Activated naive CD8-positive, alpha-beta T cell treated with anti-CD3 and anti-CD28 coated beads, Interleukin-2, amount 50 U/mL, for 16 hours (primary cell): Measurements from ENCODE around the gene DHX15.
A peak's percentile ranks its signal among the peaks of the same experiment; 100 is the strongest.

Experiments
- DNase-seq: peaks from one replicate; pipeline ENCODE4 v3.0.0-alpha.2; 2020; ENCODE audit warnings: low read depth, low spot score

The DHX15 gene

DNA sequence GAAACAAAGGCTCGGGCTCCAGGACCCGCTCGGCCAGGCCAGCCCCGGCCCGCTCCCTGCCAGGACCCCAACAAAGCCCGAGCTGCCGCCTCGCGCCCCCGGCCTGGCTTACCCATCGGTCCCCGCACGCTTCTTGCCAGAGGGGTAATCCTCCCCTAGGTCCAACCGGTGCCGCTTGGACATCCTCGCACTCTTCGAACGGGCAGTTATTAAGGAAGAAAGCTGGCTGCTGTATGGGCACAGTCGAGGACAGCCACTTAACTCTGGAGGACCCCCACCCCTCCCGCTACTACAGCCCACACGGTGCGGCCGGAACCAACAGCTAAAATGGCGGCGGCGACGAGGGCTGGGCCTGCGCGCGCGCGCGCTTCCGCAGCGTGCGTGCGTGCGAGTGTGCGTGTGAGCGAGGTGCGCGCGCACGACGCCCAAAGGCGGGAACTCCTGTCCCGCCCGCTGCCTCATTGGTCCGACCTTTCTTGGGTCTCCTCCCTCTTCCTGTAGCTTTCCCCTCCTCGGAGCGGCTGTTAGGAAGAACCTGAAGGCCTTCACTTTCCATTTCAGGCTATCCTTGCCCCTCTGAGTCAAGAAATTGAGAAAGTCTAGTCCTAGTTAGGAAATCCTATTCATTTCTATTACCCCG lies at the start of gene DHX15:
Gene DHX15, minus strand, starts transcription at position 344 of the 640 bp plus-strand sequence. Its CDS starts 161 bp downstream, at position 183.
- peak; percentile 79 for DNase-seq

DNA sequence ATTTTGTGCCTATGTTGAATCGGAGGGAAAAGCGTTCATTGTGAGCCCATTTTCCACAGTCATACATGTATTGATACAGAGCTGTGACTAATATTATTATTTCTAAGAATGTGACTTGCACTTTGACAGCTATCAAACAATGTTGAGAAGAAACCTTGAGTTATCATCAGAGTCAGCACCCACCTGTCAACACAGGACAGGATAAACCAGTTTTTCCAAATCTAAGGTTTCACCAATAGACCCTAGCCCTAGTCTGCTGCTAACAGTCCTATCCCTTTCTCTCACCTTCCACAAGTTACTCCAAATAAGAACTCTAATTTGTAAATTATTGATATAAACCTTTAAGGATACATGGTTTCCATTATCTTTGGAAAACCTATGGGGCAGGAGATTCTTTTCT lies 47.7 kb upstream of the DHX15 start:
- DNase-seq, result no peak

DNA sequence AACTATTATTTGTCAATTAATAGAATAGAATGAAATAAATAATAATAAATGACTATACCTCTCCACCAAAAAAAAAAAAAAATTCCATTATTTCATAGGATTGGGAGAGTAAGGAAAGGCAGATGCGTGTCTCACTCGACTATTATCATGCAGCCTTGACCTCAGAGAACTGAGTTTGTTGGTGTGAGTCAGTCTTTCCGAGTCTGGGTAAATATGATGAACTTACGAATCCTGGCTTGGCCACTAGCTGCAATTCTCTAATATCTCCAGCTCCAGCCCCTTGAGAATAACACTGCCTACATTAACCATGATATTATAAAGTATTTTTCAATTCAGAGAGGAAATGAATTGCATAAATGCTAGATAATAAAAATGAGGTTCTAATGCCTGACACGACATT lies 46.6 kb upstream of the DHX15 start:
- DNase-seq, result no peak

DNA sequence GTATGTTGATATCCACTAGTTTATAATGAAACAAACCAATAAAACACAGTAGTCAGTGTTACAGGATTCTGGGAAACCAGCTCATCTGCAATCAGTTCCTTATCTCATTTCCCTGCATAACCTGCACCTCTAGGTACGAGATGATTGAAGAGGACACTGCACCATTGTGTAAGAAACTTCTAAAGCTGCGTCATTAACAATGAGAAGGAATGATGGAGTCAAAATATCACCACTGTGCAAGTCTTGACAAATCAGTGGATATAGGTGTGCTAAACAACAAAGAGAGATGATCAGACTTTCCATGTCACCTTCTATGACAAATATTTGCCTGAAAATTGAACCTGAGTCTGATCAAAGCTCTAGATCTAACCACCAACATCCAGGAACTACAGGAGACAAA lies 40.7 kb upstream of the DHX15 start:
- DNase-seq, result no peak

DNA sequence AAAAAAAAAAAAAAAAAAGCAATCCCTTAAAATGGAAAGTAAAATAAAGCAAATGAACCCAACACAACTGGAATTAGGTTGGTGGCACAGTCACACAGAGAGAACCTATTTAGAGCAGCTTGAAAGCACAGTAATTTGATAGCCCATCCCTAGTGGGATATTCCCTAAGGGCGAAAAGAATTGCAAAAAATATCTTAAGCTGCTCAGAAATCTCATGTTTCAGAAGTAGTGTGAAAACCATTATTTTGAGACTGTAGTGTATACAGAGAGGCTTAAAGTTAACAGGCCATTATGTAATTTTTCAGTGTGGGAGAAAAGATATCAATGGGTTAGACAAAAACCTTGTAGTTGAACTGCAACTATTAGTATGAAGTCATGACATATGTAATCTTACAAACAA lies 40.0 kb upstream of the DHX15 start:
- no peak for DNase-seq

DNA sequence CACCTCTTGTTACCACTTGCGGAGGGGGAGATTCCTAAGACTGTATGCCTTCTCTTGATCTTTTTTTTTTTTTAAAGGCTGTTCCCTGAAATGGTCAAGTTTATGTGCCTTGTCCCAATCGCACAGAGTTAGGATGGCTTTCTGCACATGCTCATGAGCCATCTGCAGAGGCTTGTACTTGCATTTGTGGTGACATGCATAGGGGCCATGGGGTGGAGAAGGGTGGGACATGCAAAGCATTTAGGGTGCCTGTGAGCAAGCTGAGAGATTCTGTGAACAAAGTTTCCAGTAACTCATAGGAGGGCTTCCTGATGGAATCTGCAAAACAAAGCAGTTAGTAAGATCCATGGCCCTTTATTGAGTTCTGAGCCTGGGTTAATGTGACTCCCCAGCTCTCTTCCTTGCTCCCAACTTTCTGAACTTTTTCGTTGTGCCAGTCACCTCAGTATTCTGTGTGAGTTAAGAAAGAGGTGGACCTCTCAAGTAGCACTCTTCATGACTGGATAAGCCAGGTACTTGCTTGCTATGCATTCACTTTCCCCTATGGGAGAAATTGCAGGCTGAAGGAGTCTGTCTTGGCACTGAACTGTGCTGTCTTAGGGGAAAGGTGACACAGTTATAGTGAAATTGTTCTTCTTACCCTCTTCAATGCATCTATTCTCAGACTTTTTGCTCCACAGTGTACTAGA lies 37.9 kb upstream of the DHX15 start:
- no peak for DNase-seq

DNA sequence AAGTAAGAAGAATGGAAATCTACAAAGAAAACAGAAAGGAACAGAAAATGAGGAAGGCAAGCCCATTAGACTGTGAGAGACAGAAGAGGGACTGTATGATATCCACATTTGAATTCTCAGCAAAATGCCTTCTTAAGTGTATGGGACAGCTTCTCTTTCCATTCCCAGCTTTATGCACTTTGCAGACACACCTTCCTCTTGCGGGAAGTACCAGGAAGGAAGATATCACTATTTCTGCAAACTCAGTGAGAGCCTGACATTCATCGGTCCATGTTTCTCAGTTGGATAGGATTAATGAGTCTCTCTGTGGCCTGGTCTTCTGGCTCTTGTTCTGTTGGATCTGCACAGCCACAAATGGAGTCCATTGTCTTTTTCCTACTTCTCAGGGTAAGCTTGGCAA lies 31.6 kb upstream of the DHX15 start:
- no peak for DNase-seq

DNA sequence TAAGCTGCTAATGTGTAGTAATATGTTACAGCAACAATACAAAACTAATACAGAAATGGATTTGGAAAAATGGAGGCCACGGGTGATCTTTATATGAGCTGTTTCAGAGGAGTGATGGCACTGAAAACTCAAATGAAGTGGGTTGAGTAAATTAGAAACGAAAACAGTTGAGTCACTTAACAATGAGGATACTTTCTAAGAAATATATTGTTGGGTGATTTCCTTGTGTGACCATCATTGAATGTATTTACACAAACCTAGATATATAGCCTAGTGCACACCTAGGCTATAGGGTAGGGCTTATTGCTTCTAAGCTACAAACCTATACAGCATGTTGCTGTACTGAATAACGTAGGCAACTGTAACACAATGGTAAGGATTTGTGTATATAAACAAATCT lies 30.5 kb upstream of the DHX15 start:
- no peak for DNase-seq

DNA sequence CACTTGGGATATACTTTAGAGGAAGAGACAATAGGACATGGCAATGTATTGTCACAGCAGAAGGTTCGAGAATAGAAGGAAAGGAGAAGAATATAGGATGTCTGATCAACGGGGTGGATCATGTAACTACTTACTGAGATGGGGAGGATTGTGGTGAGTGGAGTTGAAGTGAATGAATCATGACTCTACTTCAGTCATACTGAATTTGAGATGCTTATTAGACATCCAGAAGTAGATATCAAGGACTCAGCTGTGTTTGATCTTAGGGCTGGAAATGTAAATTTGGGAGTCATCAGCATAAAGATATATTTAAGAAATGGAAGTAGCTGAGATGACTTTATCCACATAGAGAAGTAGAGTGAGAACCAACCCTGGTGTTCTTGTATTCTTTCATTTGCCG lies 29.1 kb upstream of the DHX15 start:
- DNase-seq, result no peak

DNA sequence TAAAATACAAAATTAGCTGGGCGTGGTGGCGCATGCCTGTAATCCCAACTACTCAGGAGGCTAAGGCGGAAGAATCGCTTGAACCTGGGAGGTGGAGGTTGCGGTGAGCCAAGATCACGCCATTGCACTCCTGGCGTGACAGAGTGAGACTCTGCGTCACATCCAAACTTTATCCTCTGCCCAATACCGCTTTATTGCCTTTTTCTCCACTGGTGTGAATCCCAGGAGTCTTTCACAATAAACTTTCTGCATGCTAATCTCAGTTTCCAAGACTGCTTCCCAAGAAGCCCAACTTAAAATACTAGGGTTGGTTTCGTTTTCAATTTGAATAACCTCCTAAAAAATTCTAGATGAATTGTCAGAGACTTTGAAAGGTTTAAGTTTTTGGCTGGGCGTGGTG lies 27.2 kb upstream of the DHX15 start:
- DNase-seq, result no peak

DNA sequence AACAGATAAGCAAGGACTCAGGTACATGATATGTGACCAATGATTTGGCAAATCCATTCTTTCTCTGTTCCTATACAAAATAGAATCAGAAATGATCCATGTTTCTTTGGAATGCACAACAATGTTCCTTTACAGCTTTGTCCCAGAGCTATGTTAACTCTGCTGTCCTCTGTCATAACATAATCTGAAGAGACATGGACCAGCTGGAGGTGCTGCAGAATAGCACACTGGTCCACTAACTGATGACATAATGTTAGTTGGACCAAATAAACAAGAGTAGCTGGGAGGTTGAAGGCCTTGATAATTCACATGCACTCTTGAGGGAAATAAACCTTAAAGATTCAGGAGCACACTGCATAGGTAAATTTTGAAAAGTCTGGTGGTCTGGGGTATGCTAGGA lies 23.0 kb upstream of the DHX15 start:
- DNase-seq, result no peak

DNA sequence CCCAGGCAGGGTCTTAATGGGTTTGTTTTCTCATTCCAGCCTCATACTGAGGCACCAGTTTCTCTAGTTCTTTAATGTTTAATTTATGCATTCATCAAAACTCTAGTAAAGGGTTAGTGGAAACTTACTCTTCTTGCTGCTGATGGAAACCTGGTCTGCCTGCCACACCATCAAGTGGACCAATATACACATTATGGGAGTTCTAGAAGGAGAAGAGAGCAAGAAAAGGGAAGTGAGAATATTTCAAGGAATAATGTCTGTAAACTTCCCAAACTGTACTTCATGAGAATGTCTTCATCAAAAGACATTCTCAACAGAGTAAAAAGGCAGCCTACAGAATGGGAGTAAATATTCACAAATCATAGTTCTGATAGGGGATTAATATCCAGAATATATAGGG lies 20.9 kb upstream of the DHX15 start:
- DNase-seq, result no peak

DNA sequence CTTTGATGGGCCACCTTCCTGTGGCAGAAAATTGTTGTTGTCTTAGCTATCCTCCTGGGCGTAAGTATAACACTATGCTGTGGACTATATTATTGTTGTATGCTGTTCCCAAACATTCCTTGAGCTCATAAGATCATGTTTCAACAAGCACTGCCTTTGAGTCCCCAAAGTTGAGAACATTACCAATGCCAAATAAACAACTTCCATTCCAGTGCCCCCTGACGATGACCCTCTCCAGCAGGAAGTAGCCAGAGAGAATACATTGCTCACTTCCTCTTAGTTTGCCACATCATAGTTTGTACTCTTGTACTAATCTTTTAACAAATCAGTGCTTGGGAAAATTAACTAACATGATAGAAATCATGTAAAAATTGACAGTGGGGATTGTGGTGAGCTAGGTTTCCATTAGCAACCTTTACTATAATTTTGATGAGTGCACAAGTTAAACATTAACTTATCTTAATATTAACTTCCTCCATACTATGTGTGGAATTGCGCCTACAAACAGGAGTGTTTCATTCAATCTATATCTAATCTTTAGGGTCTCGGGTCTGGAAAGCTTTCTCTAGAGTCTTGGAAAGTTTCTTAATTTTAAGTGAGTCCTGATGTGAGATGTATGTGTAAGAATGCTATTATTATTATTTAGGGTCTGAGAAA lies 20.3 kb upstream of the DHX15 start:
- no peak for DNase-seq

DNA sequence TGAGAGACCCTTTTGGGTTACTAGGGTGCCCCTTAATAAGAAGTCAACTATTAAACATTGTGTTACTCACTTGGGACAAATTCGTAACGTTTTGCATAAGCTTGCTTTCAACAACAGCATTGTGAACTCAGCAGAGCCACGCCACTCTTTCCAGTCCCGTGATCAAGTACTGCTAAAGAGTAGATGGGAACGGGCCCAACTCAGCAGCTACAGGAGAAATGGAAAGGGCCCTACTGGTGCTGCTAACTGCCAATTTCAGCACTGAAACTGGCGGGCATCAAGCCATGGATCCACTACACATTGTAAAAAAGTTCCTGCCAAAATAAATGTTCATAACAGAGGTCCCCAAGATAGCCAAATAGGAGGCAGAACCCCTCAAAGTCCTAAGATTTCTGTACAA lies 19.0 kb upstream of the DHX15 start:
- no peak for DNase-seq

DNA sequence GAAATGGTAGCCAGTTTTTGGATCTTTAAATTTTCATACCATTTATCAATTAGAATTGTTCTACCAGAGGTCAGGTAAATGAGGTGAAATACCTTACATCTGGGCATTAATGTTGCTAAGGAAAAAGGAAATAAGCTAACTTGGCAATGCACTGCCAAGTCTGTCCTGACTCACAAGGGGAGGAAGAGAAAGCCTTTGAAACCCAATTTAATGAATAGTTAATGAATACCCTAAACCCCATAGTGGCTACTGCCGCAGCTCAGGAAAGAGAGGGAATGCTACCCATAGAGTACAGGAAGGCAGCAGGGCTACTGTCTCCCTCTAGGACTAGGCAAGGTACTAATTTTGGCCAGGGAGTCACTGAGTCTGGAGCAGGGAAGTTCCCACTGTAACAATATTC lies 16.8 kb upstream of the DHX15 start:
- no peak for DNase-seq

DNA sequence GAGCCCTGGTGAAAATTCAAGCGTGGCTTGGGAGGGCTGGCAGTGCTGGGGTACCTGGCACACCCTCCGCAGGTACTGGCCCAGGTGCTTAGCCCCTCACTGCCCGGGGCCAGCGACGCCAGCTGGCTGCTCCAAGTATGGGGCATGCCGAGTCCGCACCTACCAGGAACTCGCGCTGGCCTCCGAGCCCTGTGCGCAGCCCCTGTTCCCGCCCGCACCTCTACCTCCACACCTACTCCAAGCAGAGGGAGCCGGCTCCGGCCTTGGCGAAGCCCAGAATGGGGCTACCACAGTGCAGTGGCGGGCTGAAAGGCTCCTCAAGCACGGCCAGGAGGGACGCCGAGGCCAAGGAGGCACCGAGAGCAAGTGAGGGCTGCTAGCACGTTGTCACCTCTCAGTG lies 14.9 kb upstream of the DHX15 start:
- no peak for DNase-seq

DNA sequence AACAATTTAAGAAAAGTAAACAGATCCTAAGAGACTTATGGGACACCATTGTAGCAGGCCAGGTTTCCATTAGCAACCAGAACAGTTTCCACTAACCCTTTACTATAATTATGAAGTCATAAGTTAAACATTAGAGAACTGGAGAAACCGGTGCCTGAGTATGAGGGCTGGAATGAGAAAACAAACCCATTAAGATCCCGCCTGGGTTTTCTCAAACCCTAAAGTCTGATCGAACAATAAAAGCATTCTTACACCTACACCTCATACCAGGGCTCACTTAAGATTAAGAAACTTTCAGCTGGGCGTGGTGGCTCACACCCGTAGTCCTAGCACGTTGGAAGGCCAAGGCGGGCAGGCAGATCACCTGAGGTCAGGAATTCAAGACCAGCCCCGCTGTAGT lies 13.7 kb upstream of the DHX15 start:
- no peak for DNase-seq

DNA sequence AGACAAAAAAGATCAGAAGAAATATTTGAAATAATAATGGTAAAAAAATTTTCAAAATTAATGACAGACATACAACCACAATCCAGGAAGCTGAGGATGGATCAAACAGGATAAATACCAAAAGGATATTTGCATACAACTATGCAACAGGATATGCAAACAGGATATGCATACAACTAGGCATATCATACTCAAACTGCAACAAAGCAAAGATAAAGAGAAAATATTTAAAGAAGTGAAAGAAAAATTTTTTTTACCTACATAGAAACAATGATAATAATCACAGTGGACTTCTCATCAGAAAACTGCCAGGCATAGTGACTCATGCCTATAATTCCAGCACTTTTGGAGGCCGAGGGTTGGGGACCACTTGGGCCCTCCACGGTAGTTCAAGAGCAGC lies 11.3 kb upstream of the DHX15 start:
- DNase-seq, result no peak

DNA sequence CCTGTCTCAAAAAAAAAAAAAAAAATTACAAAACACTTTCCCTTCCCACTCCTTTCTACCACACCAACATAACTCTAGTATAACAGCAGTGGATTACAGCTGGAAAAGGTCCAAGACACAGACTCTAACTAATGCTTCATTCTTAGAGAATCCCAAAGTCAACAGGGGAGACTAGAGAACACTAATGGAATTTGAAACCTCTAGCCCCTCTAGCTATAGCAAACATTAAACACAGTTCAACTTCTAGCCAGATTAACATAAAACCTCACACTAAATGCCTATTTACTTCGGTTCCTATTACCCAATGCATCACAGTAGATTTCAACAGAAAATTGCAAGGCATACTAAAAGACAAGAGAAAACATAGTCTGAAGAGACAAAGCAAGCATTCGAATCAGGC lies 10.5 kb upstream of the DHX15 start:
- no peak for DNase-seq

DNA sequence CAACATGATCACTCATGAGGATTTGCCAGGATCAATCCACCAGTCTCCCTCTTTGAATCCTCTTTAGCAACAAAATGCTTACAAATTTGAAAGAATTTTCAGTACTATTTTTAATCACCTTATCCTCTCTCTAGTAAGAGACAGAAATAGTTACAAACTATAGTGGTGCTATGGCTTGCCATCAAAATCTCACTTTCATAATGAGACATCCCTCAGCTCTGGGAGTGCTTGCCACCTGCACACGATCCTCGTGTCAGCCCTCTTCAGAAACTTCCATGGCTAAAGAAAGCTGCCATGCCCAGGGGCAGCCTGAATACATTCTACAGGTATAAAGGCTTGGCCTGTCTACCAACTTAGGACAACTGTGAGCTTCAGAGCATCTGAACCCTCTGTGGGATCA lies 5.1 kb upstream of the DHX15 start:
- no peak for DNase-seq

DNA sequence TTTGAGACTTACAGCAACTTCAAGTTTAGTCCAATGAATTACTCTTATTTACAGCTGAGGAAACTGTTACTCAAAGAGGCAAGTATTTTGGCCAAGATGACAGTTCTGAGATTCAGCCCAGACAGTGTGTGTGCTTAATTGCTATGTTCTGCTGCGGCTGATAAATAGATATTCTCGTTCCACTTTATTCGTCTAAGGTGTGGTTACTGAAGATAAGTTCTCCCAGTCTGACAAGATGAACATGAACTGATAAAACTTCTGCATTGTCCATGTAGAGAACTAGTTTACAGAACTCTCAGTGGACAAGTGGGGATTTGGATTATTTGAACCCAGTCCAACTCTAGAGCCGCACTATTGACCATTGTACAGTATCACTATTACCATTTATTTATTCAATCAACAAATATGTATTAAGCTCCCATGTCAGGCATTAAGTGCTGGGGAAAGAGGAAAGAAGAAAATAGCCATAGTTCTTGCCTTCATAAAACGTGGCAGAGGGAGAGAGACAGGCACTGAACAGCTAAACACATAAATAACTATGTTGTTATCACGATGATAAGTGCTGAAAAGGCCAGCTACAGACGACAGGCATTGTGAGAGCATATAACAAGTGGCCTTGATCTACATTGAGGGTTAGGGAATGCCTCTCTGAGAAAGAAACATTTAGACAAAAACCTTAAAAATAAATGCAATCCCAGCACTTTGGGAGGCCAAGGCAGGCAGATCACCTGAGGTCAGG lies 4.0 kb upstream of the DHX15 start:
- no peak for DNase-seq

DNA sequence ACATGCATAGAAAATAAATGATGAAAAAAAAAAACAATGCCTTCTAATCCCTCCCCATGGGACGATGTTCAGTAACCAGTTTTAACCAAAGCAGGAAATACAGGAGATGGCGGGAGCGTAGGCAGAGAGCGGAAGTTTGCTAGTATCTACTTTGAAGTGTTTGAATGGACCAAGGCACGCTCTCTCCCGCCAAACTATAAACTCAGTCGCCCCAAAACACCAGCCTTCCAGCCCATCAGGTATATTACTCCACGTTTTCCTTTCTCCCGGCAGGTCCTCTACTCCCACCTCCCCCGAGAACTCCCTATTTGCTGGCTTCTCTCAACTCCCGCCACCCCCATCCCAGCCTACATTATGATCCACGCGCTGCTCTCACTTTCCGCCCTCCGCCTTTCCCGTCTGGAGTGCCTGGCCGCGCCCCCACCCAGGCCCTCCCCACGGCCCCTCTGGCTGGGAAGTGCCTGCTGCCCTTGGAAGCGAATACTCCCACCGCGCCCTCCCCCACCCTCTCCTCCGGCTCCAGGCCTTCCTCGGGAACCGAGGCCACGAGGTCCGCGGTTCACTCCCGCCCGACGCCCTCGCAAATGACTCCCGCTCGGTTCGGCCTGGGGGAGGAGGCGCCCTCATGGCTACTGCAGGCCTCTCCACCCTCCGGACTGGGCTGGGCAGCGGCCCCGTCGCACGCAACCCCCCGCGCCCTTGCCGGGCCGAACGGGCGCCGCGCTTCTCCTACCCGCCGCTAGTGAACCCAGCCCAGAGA lies 723 bp downstream of the DHX15 start:
- DNase-seq, result no peak
